ENCODE data around the gene SPDYE4.

Gene SPDYE4

DNA sequence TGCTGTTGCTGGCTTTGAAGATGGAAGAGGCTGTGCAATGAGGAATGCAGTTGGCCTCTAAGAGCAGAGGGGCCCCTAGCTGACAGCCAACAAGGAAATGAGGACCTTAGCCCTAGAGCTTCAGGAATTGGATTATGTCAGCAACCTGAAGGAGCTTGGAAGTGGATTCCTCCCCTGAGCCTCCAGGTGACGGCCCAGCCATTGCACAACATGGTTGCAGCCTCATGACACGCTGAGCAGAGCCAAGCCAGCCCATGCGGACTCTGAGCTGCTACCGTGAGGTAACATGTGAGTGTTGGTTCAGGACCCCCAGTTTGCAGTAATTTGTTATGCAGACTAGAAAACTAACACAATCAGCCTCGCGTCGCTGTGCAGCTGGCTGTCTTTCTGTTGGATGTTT is 33.9 kb downstream of the SPDYE4 start:
- Histone ChIP-seq H3K4me1 (ENCODE audit: insufficient read depth, low read length, severe bottlenecking) (no peaks in the 10 kb centered on the region), H3K4me3 (ENCODE audit: low read depth, low read length, poor library complexity, severe bottlenecking) (no peak overlapping the region), H3K9ac (ENCODE audit: low read length) (no peak overlapping the region), H3K4me2 (ENCODE audit: low read length) (no peak overlapping the region), H3K36me3 (ENCODE audit: insufficient read depth, low read length) (no peaks in the 10 kb centered on the region), H3K27ac (ENCODE audit: low read depth, low read length, poor library complexity, severe bottlenecking) (no peak overlapping the region), H3K9me2 (ENCODE audit: low read depth, low read length) (no peaks in the 10 kb centered on the region), H3K9me3 (ENCODE audit: low read length) (no peaks in the 10 kb centered on the region), H3K79me2 (ENCODE audit: insufficient read depth, low read length) (no peaks in the 10 kb centered on the region), H3K27me3 (ENCODE audit: insufficient read depth, low read length) (no peaks in the 10 kb centered on the region; the same call in 1 of the 2 replicates), H3F3A (ENCODE audit: insufficient read depth, low read length) (no peaks in the 10 kb centered on the region), H4K20me1 (ENCODE audit: insufficient read depth, low read length) (no peaks in the 10 kb centered on the region), H2AFZ (ENCODE audit: low read length) (no peak overlapping the region)
- TF ChIP-seq, protein P1, sequence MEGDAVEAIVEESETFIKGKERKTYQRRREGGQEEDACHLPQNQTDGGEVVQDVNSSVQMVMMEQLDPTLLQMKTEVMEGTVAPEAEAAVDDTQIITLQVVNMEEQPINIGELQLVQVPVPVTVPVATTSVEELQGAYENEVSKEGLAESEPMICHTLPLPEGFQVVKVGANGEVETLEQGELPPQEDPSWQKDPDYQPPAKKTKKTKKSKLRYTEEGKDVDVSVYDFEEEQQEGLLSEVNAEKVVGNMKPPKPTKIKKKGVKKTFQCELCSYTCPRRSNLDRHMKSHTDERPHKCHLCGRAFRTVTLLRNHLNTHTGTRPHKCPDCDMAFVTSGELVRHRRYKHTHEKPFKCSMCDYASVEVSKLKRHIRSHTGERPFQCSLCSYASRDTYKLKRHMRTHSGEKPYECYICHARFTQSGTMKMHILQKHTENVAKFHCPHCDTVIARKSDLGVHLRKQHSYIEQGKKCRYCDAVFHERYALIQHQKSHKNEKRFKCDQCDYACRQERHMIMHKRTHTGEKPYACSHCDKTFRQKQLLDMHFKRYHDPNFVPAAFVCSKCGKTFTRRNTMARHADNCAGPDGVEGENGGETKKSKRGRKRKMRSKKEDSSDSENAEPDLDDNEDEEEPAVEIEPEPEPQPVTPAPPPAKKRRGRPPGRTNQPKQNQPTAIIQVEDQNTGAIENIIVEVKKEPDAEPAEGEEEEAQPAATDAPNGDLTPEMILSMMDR (IDR thresholded peaks at IDR 0.05; ENCODE audit: low read length): no peak
- no peak for TF ChIP-seq EZH2 (IDR thresholded peaks at IDR 0.05; ENCODE audit: borderline replicate concordance, low read length)

DNA sequence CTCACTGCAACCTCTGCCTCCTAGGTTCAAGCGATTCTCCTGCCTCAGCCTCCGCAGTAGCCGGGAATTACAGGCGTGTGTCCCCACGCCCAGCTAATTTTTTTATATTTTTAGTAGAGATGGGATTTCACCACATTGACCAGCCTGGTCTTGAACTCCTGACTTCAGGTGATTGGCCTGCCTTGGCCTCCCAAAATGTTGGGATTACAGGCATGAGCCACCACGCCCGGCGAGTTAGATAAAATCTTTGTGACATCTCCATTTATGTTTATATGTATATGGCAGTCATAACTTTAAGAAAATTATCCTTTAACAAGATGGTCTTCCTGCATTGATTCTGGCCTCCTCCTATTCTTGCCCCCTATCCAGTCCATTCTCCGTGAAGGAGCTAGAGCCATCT is 37.8 kb downstream of the SPDYE4 start:
- Histone ChIP-seq H3K27ac (ENCODE audit: low read depth, low read length, poor library complexity, severe bottlenecking) (no peak overlapping the region), H3K9me2 (ENCODE audit: low read depth, low read length) (no peaks in the 10 kb centered on the region), H3K9ac (ENCODE audit: low read length) (no peak overlapping the region), H3K9me3 (ENCODE audit: low read length) (no peaks in the 10 kb centered on the region), H3K4me3 (ENCODE audit: low read depth, low read length, poor library complexity, severe bottlenecking) (no peak overlapping the region), H2AFZ (ENCODE audit: low read length) (no peak overlapping the region), H3K36me3 (ENCODE audit: insufficient read depth, low read length) (no peaks in the 10 kb centered on the region), H4K20me1 (ENCODE audit: insufficient read depth, low read length) (no peaks in the 10 kb centered on the region), H3K4me2 (ENCODE audit: low read length) (no peak overlapping the region), H3F3A (ENCODE audit: insufficient read depth, low read length) (no peaks in the 10 kb centered on the region), H3K79me2 (ENCODE audit: insufficient read depth, low read length) (no peaks in the 10 kb centered on the region), H3K27me3 (ENCODE audit: insufficient read depth, low read length) (no peaks in the 10 kb centered on the region; the same call in 1 of the 2 replicates), H3K4me1 (ENCODE audit: insufficient read depth, low read length, severe bottlenecking) (no peaks in the 10 kb centered on the region)
- TF ChIP-seq, protein P1 (IDR thresholded peaks at IDR 0.05; ENCODE audit: low read length): no peak
- TF ChIP-seq EZH2 (IDR thresholded peaks at IDR 0.05; ENCODE audit: borderline replicate concordance, low read length): no peak

DNA sequence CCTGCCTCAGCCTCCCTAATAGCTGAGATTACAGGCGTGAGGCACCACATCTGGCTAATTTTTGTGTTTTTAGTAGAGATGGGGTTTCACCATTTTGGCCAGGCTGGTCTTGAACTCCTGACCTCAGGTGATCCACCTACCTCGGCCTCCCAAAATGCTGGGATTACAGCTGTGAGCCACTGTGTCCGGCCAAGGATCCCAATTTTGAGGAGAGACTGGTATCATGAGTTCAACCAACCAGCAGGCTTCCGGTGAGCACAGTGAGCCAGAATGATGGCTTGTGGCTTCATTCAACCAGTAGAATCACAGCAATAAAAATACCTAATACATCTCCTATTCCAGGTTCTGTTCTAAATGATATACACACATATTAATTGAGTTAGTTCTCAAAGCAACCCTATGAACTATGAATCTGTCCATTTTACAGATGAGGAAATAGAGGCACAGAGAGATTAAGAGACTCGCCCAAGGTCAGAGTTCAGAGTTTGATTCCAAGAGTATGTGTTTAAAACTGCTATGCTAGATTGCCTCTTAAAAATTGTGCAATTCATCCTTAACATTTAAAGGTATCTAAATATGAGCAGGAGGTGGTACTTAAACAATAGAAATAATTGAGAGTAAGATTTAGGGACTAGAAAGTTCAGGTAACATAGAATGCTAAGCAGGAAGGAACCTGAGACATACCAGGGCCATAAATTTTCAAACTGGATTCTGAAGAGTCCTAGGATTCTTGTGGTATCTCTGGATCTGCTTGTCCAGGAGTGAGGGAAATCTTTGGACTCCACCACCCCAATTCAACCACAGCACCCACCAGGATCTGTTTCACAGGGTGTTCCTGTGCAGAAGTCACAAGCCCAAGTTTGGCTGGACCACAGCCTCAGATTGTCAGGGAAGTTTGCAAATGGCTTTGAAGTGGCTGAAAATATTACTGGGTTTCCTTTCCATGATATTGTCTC is 38.8 kb downstream of the SPDYE4 start:
- no peak overlapping the region for H3K9ac ChIP-seq (ENCODE audit: low read length)
- no peaks in the 10 kb centered on the region for H3K79me2 ChIP-seq (ENCODE audit: insufficient read depth, low read length)
- no peaks in the 10 kb centered on the region for H3K9me3 ChIP-seq (ENCODE audit: low read length)
- no peaks in the 10 kb centered on the region for H4K20me1 ChIP-seq (ENCODE audit: insufficient read depth, low read length)
- no peaks in the 10 kb centered on the region; the same call in 1 of the 2 replicates for H3K27me3 ChIP-seq (ENCODE audit: insufficient read depth, low read length)
- H2AFZ ChIP-seq (ENCODE audit: low read length): no peak overlapping the region
- no peaks in the 10 kb centered on the region for H3K9me2 ChIP-seq (ENCODE audit: low read depth, low read length)
- H3K4me1 ChIP-seq (ENCODE audit: insufficient read depth, low read length, severe bottlenecking): no peaks in the 10 kb centered on the region
- H3K4me2 ChIP-seq (ENCODE audit: low read length): no peak overlapping the region
- no peaks in the 10 kb centered on the region for H3K36me3 ChIP-seq (ENCODE audit: insufficient read depth, low read length)
- H3K4me3 ChIP-seq (ENCODE audit: low read depth, low read length, poor library complexity, severe bottlenecking): no peak overlapping the region
- TF ChIP-seq, protein P1 (IDR thresholded peaks at IDR 0.05; ENCODE audit: low read length): no peak
- no peak for TF ChIP-seq EZH2 (IDR thresholded peaks at IDR 0.05; ENCODE audit: borderline replicate concordance, low read length)
- no peak overlapping the region for H3K27ac ChIP-seq (ENCODE audit: low read depth, low read length, poor library complexity, severe bottlenecking)
- no peaks in the 10 kb centered on the region for H3F3A ChIP-seq (ENCODE audit: insufficient read depth, low read length)

Measured in OCI-LY1 (cell line).